AG04450 (cell line): ENCODE data around the gene GCH1. TPM values are rescaled to one million over a fixed set of nuclear protein-coding genes. Genes with fewer than 3 reads are reported as not detected.
A peak's percentile ranks its signal among the peaks of the same experiment; 100 is the strongest.

ENCODE experiments used
- CTCF ChIA-PET: fragments of 300-600, 350-600 bp; formaldehyde crosslinking; extraction: SDS; loops from one replicate; lab custom pipeline; 2022; ENCODE audit warnings: antibody characterized with exemption, inconsistent platforms; lab: Charles Lee
- POLR2A ChIA-PET: fragments of 350-600 bp; formaldehyde crosslinking; extraction: SDS; loops from one replicate; lab custom pipeline; 2021; ENCODE audit warnings: antibody characterized with exemption, inconsistent platforms; lab: Yijun Ruan, JAX
- DNase-seq: peaks from one replicate; pipeline ENCODE4 v3.0.0-alpha.2; 2011; ENCODE audit warnings: low read depth, low spot score
- H3K27ac ChIP-seq: one replicate; pipeline ENCODE4 v1.5.1; 2012; ENCODE audit warnings: low read depth, low read length, control low read depth
- H3K27me3 ChIP-seq: one replicate; pipeline ENCODE4 v1.6.0; 2012; ENCODE audit warnings: low read length; ENCODE audit not compliant: control insufficient read depth, insufficient read depth
- H3K4me3 ChIP-seq: 2 replicates; pipeline ENCODE4 v1.5.1; 2011; ENCODE audit warnings: mild to moderate bottlenecking, low read depth, low read length, control low read depth
- H3K9me3 ChIP-seq: 2 replicates; pipeline ENCODE4 v1.5.1; 2012; ENCODE audit warnings: low read length; ENCODE audit not compliant: control insufficient read depth, insufficient read depth
- CTCF ChIP-seq: IDR thresholded peaks from 2 replicates; pipeline ENCODE4 v1.5.1; 2011; ENCODE audit warnings: low read depth, low read length, control low read depth, inconsistent platforms
- polyA plus RNA-seq: library from polyadenylated mRNA; depleted of rRNA; stranded (reverse); fragments of >200 nt; gene quantifications from 2 replicates; pipeline ENCODE4 v1.2.3, GENCODE V29; 2011

Gene GCH1
- polyA plus RNA-seq, 1 experiment: 0.88 TPM

- no peak overlapping the region for H3K27ac ChIP-seq
- H3K4me3 ChIP-seq: no peak overlapping the region
- 0 out of 2 replicates have a peak, but pooled peaks have one; percentile 6 for TF ChIP-seq CTCF
- H3K9me3 ChIP-seq: no peaks in the 10 kb centered on the region
- POLR2A ChIA-PET: no interaction called here
- no peak for DNase-seq
- peaks cover 30% of the 10 kb centered on the region for H3K27me3 ChIP-seq
- CTCF ChIA-PET: interaction anchor here (0.7 to 1.1 kb wide), 3 partner anchors 9 to 317 kb away, joined by 3 to 6 read pairs (median 3); no protein-coding TSS in a partner anchor
Observed at GRCh38 chr14:54814076-54814475, 88.5 kb downstream of the GCH1 start.

GRCh38 chr14:54813081-54813480, 89.5 kb downstream of the GCH1 start:
- POLR2A ChIA-PET: no interaction called here
- CTCF ChIA-PET: interaction anchor here (0.6 to 1.1 kb wide), 3 partner anchors 8 to 436 kb away, joined by 3 to 6 read pairs (median 3); no protein-coding TSS in a partner anchor
- Histone ChIP-seq H3K4me3 (no peak overlapping the region), H3K9me3 (no peaks in the 10 kb centered on the region), H3K27ac (no peak overlapping the region), H3K27me3 (peaks cover 34% of the 10 kb centered on the region)
- no peak for TF ChIP-seq CTCF
- DNase-seq: no peak

- ChIA-PET POLR2A (no interaction called here), CTCF (no interaction called here)
- Histone ChIP-seq H3K27ac (no peak overlapping the region), H3K4me3 (no peak overlapping the region), H3K9me3 (no peaks in the 10 kb centered on the region), H3K27me3 (peaks cover 30% of the 10 kb centered on the region)
- DNase-seq: no peak
- TF ChIP-seq CTCF: no peak
Observed at GRCh38 chr14:54812617-54813016, 90.0 kb downstream of the GCH1 start.

- ChIA-PET POLR2A (no interaction called here), CTCF (interaction anchor here (8.7 kb wide), 1 partner anchor 247 kb away, joined by 90 read pairs; no protein-coding TSS in a partner anchor)
- H3K4me3 ChIP-seq: no peak overlapping the region
- no peak for DNase-seq
- H3K9me3 ChIP-seq: no peaks in the 10 kb centered on the region
- no peak for TF ChIP-seq CTCF
- no peak overlapping the region for H3K27ac ChIP-seq
- peaks cover 29% of the 10 kb centered on the region for H3K27me3 ChIP-seq
Observed at GRCh38 chr14:54809767-54810166, 92.9 kb downstream of the GCH1 start.

GRCh38 chr14:54808326-54809161, 94.1 kb downstream of the GCH1 start:
- Histone ChIP-seq H3K27me3 (peaks cover 27% of the 10 kb centered on the region), H3K9me3 (no peaks in the 10 kb centered on the region), H3K4me3 (no peak overlapping the region), H3K27ac (no peak overlapping the region)
- CTCF ChIA-PET: interaction anchor here (1.9 to 8.7 kb wide), 2 partner anchors 246 to 305 kb away, joined by 4 to 90 read pairs; no protein-coding TSS in a partner anchor
- no peak for TF ChIP-seq CTCF
- no peak for DNase-seq
- POLR2A ChIA-PET: interaction anchor here (0.5 kb wide), 1 partner anchor 173 kb away, joined by 3 read pairs; no protein-coding TSS in a partner anchor
